Hepatocyte (in vitro differentiated cells): ENCODE results near the gene DCC.

Experiments
- CTCF ChIP-seq: fragments of 200-600 bp; sonication (generic); IDR thresholded peaks from 2 replicates; pipeline ENCODE4 v1.5.1; 2016; ENCODE audit warnings: antibody characterized with exemption, mild to moderate bottlenecking; ENCODE audit not compliant: poor library complexity
- EZH2 ChIP-seq: fragments of 200-600 bp; sonication (generic); IDR thresholded peaks from 2 replicates; pipeline ENCODE4 v1.6.1; 2016; ENCODE audit warnings: antibody characterized with exemption, mild to moderate bottlenecking, borderline replicate concordance
- EZH2phosphoT487 ChIP-seq: fragments of 200-600 bp; sonication (generic); IDR thresholded peaks from one replicate; pipeline ENCODE4 v1.6.1; 2018; ENCODE audit warnings: antibody characterized with exemption, mild to moderate bottlenecking, low read depth, moderate library complexity; ENCODE audit not compliant: unreplicated experiment, severe bottlenecking

- TF ChIP-seq CTCF (no peak), EZH2 (no peak), EZH2phosphoT487 (no peak)
Measured at GRCh38 chr18:52402814-52403213, 62.8 kb downstream of the DCC start.
